Measurements from ENCODE around the gene PIGS. TPM values are rescaled to one million over a fixed set of nuclear protein-coding genes. Genes with fewer than 3 reads are reported as not detected.
A peak's percentile ranks its signal among the peaks of the same experiment; 100 is the strongest.

Gene PIGS
- total and polyA plus RNA-seq, 2 of the 13 experiments (the other 11 are each of a cell fraction or from before 2014, with no cell fraction given): 31.7 to 42.6 TPM

GRCh38 chr17:28598799-28599310 is 27.5 kb upstream of the PIGS start, which contains the start of gene SPAG5 (continued):
- TF ChIP-seq TRAFD1 (CRISPR knock-in tag; IDR thresholded peaks at IDR 0.05; ENCODE audit: borderline replicate concordance) (no peak), ZBTB7A (CRISPR knock-in tag; IDR thresholded peaks at IDR 0.05) (no peak), HMGA1 (CRISPR knock-in tag; conservative IDR thresholded peaks at IDR 0.05) (no peak), ZNF720 (CRISPR knock-in tag; IDR thresholded peaks at IDR 0.05) (no peak), HNRNPUL1 (IDR thresholded peaks at IDR 0.05; ENCODE audit: low read depth, low read length) (no peak), RARG (CRISPR knock-in tag; IDR thresholded peaks at IDR 0.05; ENCODE audit: low read depth) (no peak), TBX3 (IDR thresholded peaks at IDR 0.05; ENCODE audit: borderline replicate concordance) (no peak), SIX1 (CRISPR knock-in tag; IDR thresholded peaks at IDR 0.05; ENCODE audit: borderline replicate concordance) (no peak), TCF7 (IDR thresholded peaks at IDR 0.05; ENCODE audit: low read depth) (no peak), FLYWCH1 (CRISPR knock-in tag; IDR thresholded peaks at IDR 0.05) (no peak), MIER2 (CRISPR knock-in tag; IDR thresholded peaks at IDR 0.05) (no peak), KLF16 (CRISPR knock-in tag; IDR thresholded peaks at IDR 0.05) (peak in 1 of 2 experiments; percentile 24; a peak in 1 of 4 replicates)

GRCh38 chr17:28598389-28598788 is 27.1 kb upstream of the PIGS start:
- Histone ChIP-seq H4K20me1 (ENCODE audit: insufficient read depth, low read length) (no peaks in the 10 kb centered on the region), H3K4me3 (replicated peaks in 1 of 3; ENCODE audit: insufficient read depth in 1 of 3, low read depth in 2 of 3, low read length in 3 of 3) (peak overlapping the region; percentile 87 to 95 (median 95)), H3K4me1 (ENCODE audit: insufficient read depth, low read length) (peaks cover 17% of the 10 kb centered on the region), H3K4me2 (ENCODE audit: low read depth, low read length) (peak overlapping the region; percentile 98), H3K9ac (ENCODE audit: insufficient read depth, low read depth, low read length) (peak overlapping the region; percentile 88), H3K27ac (ENCODE audit: extremely low read length, insufficient read depth, low read length) (peak overlapping the region; percentile 80), H2AFZ (ENCODE audit: low read length) (no peak overlapping the region), H3K79me2 (ENCODE audit: insufficient read depth, low read length) (peaks cover 14% of the 10 kb centered on the region), H3K9me3 (ENCODE audit: low read length) (no peaks in the 10 kb centered on the region), H3K36me3 (replicated peaks in 1 of 2; ENCODE audit: control insufficient read depth in 1 of 2, insufficient read depth in 2 of 2, low read length in 2 of 2) (no peaks in the 10 kb centered on the region; a peak in 1 of 5 replicates), H3K27me3 (ENCODE audit: control insufficient read depth in 1 of 2, insufficient read depth in 2 of 2, low read length in 2 of 2) (no peaks in the 10 kb centered on the region; a peak in 1 of 5 replicates)
- FAIRE-seq: no peak
- peak; percentile 6 for ATAC-seq
- intact Hi-C loops (cut with micrococcal nuclease; ENCODE audit: unreplicated experiment): no loop called here
- in situ Hi-C loops (cut with HindIII; ENCODE audit: extremely low pct_ligation_motif_present, low pct_unique_long_range_greater_than_20kb): no loop called here
- WGBS (ENCODE audit: low lambda C conversion rate): 0% methylated on average over 11 of the region's 17 CpGs
- ChIA-PET CTCF (ENCODE audit: low intra/inter-chr PET ratio, low total read pairs) (no interaction called here), POLR2A (no interaction called here)
- DNase-seq (ENCODE audit: low spot score): no peak
- BruUV-seq (replicated peaks): TSS peak; percentile 85
- TF ChIP-seq MAZ (IDR thresholded peaks at IDR 0.05; ENCODE audit: borderline replicate concordance, low read depth, low read length) (no peak), MAZ (CRISPR knock-in tag; IDR thresholded peaks at IDR 0.05; ENCODE audit: low read depth) (0 out of 2 replicates have a peak, but pooled peaks have one; percentile 18), PRPF4 (IDR thresholded peaks at IDR 0.05; ENCODE audit: low read depth, low read length, poor library complexity, severe bottlenecking) (no peak), NCOA1 (CRISPR knock-in tag; IDR thresholded peaks at IDR 0.05) (no peak), HIC2 (CRISPR knock-in tag; IDR thresholded peaks at IDR 0.05; ENCODE audit: low read depth) (no peak), ZNF691 (CRISPR knock-in tag; IDR thresholded peaks at IDR 0.05; ENCODE audit: borderline replicate concordance, low read depth) (0 out of 2 replicates have a peak, but pooled peaks have one; percentile 5), ATF2 (CRISPR knock-in tag; IDR thresholded peaks at IDR 0.05) (no peak)
